KG1 (cell line): ENCODE data around the gene CD209.
"Not testable (repeated sequence)": the region's sequence is repeated elsewhere in the genome, so short reads cannot be mapped to it uniquely, and the experiment has no call there.

ENCODE experiments used
- DNase-seq: peaks from one replicate; lab custom pipeline; 2025; lab: John Stamatoyannopoulos, UW

CD209 gene

DNA sequence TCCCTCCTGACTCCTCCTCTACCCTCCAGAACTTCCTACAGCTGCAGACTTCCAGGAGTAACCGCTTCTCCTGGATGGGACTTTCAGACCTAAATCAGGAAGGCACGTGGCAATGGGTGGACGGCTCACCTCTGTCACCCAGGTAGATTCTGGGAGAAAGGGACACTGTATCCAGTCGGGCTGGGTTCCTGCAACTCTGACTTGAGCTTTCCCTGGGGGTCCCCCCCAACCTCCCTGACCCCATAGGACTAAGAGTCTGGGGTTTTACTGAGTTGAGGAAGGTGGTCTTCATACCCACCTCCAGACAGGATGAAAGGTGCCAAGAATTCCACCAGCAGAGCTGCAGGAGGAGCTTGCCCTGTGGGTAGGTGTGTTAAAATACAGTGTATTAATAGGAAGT lies 20.2 kb upstream of the CD209 start:
- DNase-seq: no peak

DNA sequence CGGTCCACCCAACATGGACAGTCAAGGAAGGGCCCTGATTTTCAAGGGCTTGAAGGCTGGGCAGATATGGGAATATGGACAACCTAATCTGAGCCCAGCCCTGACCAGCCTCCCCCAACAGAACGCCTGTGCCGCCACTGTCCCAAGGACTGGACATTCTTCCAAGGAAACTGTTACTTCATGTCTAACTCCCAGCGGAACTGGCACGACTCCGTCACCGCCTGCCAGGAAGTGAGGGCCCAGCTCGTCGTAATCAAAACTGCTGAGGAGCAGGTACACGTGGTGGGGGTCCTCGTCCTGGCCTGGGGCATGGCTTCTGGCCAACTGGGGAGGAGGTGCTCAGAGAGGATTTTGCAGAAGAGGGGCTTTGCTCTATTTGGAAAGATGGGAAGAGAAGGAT lies 19.2 kb upstream of the CD209 start:
- no peak for DNase-seq

DNA sequence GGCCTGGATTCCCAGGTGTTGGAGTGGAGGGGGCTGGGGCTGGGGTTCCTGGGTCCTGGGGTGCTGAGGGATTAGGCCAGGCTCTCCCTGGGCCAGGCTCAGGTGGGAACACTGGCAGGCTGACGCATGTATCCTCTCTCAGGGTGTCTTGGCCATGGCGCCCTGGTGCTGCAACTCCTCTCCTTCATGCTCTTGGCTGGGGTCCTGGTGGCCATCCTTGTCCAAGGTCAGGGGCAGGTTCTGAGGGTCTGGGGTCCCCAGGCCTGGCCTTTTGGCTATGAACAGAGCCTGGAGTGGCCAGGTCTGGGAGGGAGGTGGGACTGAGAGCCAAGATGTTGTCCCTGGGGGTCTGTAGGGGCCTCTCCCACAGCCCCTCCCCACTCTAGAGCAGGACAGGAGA lies 17.7 kb upstream of the CD209 start:
- not testable (repeated sequence) for DNase-seq

DNA sequence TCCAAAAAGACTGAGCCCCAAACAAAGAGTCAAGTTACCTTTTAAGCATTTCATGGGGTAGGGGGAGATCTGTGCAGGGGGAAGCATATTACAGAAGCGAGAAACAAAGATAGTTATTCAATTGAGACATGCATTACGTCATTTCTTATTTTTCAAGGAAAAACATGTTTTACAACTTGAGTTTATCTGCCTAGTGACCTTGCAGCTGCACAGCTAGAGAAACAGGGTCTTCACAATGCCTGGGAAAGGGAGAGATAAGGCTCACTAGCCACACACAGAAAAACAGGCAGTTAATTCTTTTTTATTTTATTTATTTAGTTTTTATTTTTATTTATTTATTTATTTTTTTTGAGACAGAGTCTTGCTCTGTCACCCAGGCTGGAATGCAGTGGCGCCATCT lies 16.8 kb upstream of the CD209 start:
- not testable (repeated sequence) for DNase-seq

DNA sequence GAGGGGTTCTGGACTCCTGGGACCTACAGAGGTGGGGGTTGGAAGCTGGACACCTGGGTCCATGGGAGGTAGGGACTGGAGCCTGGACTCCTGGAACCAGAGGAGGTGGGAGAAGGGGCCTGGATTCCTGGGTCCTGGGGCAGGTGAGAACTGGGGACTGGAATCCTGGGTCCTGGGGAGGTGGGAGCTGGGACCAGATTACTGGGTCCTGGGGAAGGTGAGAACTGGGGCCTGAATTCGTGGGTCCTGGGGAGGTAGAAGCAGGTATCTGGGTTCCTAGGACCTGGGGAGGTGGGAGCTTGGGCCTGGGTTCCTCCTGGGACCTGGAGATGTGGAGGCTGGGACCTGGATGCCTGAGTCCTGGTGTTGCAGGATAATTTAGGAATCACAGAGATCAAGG lies 16.4 kb upstream of the CD209 start:
- no peak for DNase-seq

DNA sequence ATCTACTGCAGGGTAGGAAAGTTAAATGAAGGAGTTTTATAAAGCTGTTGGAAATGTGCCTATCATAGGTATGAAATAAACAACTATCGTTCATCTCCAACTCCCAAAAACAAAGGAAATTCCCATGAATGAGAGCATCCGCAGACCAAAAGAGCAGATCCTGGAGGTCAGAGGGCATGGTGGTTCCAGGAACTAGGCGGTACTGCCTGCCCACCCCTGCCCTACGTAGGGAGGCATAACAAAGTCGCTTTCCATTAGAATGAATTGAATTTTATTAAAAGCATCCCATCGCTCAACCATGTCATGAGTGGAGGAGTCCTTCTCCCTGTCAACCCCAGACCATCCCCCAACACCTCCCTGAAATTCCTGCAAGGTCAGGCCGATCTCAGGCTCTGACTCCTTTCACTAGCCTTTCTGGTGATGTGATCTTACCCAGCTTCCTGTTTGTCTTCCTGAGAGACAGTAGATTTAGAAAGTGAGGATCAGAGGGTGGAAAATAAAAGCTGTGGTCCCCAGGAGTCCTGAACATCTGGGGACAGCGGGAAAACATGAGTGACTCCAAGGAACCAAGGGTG lies 15.5 kb upstream of the CD209 start, which contains the start of gene CLEC4M:
Gene CLEC4M (plus strand): TSS at position 525 of the 575 bp plus-strand sequence. CDS start 24 bp downstream, at position 549.
- no peak for DNase-seq

DNA sequence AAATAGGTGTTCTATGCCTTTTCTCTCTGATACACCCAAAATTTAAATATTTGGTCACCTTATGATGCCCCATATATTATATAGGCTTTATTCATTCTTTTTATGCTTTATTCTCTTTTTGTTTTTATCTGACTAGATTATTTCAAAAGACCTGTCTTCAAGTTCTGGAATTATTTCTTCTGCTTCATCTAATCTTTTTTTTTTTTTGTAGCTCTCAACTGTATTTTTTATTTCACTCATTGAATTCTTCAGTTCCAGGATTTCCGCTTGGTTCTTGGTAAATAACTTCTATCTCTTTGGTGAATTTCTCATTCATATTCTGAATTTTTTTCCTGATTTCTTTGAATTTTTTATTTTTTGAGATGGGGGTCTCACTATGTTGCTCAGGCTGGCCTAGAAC lies 11.8 kb upstream of the CD209 start:
- DNase-seq: no peak

DNA sequence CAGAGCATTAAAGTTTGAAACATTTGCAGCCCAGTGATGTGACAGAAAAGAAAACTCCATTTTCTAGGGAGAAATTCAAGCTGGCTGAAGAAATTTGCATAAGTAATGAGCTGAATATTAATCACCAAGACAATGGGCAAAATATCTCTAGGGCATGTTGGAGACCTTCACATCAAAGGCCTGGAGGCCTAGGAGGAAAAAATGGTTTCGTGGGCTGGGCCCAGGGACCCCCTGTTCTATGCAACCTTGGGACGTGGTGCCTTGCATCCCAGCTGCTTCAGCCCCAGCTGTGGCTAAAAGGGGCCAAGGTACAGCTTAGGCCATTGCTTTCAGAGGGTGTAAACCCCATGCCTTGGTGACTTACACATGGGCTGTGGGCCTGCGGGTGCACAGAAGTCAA lies 10.0 kb upstream of the CD209 start:
- no peak for DNase-seq

DNA sequence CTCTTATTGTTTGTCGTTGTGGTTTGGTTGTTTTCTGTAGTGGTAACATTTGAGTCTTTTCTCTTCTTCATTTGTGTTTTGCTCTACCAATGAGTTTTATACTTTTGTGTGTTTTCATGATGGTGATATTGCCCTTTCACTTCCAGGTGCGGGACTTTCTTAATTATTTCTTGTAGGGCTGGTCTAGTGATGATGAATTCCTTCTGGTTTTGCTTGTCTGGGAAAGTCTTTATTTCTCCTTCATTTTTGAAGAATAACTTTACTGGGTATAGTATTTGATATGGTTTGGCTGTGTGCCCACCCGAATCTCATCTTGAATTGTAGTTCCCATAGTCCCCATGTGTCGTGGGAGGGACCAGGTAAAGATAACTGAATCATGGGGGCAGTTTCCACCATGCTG lies 8.9 kb upstream of the CD209 start:
- DNase-seq: no peak

DNA sequence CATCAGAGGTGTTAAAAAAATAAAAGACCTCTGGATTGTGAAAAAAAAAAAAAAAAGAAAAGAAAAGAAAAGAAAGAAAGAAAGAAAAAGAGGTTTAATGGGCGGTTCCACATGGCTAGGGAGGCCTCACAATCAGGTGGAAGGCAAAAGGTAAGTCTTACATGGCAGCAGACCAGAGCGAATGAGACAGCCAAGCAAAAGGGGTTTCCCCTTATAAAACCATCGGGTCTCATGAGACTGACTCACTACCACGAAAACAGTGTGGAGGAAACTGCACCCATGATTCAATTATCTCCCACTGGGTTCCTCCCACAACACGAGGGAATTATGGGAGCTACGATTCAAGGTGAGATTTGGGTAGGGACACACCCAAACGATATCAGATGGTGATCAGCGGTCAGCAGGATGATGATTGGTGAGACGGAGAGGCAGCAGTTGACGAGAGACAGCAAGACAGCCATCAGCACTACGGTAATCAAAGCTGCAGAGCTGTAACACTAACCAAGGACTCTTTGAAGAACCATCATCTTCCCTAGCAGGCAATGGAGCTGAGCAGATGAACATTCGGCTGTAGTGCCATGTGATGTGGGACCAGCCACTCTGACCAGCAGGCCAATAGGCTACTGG lies 3.9 kb upstream of the CD209 start:
- DNase-seq: no peak

DNA sequence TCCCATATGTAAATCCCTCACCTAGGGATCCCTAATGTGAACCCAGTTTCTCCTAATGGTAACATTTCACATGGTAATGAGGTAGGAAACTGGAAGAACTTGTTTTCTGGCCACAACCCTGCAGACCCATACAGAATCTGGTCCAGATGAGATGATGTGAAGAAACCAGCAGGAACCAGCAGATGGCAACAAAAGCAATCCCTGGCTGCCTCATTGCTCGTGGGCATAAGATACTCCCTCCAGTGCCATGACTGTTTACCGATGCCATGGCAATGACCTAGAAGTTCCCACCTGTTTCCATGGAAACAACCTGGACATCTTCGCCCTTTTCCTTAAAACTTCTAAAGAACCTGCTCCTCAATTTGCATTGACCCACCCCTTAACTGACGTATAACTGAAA lies 1.4 kb upstream of the CD209 start:
- DNase-seq: no peak

DNA sequence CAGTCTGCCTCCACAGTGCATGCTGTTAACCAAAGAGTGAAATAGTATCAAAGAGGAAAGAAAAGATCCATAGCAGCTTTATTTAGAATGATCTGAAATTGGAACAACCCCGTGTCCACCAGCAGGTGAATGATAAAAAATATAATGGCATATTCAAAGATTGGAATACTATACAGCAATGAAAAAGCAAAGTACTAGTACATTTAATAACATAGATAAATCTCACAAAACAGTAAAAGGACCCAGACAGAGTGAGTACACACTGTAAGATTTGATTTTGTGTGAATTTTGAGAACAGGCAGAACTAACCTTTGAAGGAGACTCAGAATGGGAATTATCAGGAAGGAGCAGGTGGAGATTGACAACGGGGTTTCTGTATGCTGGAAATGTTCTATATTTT lies 837 bp upstream of the CD209 start:
- DNase-seq: no peak

DNA sequence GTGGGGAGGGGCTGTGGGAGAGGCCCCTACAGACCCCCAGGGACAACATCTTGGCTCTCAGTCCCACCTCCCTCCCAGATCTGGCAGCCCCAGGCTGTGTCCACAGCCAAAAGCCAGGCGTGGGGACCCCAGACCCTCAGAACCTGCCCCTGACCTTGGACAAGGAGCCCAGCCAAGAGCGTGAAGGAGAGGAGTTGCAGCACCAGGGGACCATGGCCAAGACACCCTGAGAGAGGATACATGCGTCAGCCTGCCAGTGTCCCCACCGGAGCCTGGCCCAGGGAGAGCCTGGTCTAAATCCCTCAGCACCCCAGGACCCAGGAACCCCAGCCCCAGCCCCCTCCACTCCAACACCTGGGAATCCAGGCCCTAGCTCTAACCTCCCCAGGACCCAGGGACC lies 1.0 kb downstream of the CD209 start:
- not testable (repeated sequence) for DNase-seq

DNA sequence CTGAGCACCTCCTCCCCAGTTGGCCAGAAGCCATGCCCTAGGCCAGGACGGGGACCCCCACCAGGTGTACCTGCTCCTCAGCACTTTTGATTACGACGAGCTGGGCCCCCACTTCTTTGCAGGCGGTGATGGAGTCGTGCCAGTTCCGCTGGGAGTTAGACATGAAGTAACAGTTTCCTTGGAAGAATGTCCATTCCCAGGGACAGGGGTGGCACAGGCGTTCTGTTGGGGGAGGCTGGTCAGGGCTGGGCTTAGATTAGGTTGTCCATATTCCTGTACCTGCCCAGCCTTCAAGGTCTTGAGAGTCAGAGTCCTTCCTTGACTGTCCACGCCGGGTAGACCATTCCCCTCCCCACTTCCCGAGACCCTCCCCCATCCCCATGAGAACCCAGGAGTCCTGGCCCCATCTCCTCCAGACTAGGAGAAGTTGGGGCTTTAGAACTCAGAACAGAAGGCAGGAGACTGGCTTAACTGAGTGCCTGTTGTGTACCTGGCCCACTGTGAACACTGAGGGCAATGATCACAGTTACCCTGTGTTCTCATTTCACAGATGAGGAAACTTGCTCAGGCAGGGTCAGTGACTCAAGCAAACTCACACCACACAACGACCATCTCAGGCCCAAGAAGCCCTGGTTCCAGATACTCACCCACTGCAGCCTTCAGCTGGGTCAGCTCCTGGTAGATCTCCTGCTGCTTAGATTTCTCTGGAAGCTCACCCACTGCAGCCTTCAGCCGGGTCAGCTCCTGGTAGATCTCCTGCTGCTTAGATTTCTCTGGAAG lies 2.3 kb downstream of the CD209 start:
- DNase-seq: no peak

DNA sequence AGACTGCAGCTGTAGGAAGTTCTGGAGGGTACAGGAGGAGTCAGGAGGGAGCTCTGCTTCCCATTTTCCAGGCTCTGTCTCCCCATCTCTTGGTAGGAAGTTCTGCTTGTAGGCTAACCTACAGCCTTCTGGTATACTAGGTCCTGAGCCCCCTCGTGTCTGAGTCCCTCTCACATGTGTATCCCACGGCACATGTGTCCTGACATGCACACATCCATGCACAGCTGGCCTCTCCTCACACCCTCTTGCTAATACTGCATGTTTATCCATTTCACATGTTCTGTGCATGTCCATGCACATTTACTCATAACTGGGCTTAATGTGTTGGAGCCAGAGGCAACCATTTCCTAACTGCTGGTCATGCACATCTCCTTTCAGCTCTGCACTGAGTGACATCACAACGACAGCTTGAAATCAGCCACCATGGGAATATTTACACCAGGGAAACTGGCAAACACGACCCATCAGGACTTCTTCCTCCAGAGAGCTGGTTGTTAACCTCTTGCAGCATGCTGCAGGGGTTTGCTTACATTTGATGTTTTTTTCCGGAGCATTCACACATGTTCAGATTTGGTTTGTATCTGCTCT lies 3.0 kb downstream of the CD209 start:
- DNase-seq: no peak

DNA sequence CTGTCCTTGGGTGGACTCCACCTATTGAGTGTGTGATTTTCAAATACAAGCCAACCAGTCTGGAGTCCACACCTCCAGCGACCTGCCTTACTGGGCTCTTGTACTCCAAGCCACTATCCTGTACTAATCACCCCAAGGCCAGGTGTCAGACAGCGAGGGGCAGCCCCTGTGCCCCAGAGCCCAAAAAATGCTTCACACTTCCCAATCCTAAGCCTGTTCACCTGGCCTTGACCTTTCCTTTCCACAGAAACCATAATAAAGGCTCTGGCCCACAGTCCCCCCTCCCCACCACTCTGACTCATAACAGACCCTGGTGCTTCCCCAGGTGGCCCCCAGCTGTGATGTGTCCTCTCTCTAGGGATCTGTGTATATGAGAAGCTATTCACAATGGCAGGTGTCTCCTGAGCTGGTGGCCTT lies 3.9 kb downstream of the CD209 start:
- DNase-seq: no peak

DNA sequence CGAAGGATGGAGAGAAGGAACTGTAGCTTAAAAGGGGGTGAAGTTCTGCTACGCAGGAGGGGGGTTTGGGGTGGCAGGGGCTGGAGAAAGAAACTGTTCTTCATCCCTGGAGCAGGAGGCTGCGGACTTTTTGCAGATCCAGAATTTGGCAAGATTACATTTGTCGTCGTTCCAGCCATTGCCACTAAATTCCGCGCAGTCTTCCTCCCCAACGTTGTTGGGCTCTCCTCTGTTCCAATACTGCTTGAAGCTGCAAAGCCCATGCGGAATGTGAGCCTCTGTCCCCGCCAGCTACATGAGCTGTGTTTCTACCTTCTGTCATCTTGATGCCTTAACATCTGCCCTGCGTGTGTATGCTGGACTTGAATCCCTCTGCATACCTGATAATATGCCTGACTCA lies 4.3 kb downstream of the CD209 start:
- DNase-seq: no peak

DNA sequence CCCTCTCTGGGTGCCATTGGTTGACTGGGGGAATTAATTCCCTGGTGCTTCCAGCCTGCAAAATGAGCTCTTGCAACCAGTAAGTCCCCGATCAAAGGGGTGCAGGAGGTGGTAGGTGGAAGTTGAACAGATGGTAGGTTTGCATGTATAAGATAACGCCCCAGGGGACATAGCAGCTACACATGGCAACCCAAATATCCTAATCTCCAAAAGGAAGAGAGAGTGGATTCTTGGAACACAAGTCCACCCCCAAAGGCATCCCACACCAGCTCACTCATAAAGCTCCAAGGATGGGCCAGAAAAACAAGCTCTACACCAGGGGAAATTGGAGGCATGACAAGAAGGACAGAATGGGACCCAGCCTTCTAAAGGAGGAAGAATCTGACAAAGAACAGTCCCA lies 4.8 kb downstream of the CD209 start:
- no peak for DNase-seq

DNA sequence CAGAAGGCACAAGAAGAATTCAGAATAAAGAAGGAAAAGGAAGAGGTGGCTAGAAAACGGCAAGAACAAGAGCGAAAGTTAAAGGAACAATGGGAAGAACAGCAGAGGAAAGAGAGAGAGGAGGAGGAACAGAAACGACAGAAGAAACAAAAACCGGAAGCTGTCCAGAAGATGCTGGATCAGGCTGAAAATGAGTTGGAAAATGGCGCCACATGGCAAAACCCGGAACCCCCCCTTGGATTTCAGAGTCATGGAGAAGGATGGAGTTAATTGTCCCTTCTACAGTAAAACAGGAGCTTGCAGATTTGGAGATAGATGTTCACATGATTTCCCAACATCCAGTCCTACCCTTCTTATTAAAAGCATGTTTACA lies 6.7 kb downstream of the CD209 start:
- no peak for DNase-seq

DNA sequence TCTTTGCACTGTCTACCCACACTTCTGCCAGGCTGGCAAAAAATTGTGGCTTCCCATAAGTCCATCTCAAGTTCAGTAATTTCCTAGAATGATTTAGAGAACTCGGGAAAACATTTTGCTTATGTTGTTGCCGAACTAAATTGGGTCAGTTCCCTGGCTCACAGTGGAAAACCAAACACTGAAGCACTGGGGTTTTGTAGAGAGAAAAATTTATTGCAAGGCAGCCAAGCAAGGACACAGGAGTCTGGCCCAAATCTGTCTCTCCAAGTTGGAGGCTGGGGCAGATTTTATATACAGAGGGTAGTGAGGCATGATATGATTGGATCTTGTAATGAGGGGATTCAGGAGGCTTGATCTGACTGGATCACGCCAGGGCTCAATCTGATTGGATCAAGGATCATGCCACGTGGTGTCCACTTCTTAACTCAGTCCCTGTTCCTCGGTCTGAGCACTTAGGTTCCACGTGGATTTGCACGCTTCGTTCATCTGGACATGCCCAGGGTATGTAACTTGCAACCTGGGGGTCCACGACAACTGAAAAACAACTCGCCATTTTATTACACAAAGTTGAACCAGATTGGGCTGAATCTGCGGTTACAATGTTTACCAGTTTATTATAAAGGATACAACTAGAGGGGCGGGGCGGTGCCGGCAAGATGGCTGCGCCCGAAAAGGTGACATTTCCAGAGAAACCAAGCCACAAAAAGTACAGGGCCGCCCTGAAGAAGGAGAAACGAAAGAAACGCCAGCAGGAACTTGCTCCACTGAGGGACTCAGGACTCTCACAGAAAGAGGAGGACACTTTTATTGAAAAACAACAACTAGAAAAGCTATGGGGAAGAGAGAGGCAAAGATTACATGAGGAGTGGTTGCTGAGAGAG lies 7.3 kb downstream of the CD209 start:
- DNase-seq: no peak

DNA sequence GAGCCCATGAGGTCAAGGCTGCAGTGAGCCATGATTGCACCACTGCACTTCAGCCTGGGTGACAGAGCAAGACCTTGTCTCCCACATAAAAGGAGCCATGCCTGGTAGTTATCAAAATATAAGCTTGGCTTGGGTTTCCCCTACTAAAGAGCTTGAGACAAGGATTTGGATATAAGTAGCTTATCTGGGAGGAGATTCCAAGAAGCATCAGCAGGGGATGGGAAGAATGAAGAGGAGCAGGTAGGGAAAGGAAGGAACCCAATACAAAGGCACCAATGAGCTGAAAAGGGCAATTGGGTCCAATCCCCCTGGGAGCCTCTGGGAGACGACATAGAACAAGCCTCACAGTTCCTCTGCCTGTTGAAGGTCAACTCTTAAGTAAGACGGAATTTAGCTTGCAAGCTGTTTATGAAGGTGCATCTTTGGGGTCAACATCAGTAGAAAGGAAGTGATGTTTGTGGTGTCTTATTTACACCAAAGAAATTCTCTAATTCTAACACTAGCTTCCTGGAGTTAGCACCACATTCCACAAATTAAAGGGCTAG lies 8.1 kb downstream of the CD209 start:
- DNase-seq: no peak

DNA sequence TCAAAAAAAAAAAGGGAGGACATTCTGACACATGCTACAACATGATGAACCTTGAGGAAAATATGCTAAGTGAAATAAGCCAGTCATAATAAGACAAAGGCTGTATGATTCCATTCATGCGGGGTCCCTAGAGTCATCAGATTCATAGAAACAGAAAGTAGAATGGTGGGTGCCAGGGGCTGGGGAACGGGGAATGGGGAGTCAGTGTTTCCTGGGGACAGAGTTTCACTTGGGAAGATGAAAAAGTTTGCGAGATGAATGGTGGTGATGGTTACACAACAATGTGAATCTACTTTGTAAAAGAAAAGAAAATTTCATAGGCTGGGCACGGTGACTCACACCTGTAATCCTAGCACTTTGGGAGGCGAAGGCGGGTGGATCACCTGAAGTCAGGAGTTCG lies 9.3 kb downstream of the CD209 start:
- DNase-seq: no peak
